ENCODE measurements around the gene KCNQ5.

KCNQ5 gene

GRCh38 chr6:73076211-73076954, 454.5 kb downstream of the KCNQ5 start:
- no peak for DNase-seq

DNA sequence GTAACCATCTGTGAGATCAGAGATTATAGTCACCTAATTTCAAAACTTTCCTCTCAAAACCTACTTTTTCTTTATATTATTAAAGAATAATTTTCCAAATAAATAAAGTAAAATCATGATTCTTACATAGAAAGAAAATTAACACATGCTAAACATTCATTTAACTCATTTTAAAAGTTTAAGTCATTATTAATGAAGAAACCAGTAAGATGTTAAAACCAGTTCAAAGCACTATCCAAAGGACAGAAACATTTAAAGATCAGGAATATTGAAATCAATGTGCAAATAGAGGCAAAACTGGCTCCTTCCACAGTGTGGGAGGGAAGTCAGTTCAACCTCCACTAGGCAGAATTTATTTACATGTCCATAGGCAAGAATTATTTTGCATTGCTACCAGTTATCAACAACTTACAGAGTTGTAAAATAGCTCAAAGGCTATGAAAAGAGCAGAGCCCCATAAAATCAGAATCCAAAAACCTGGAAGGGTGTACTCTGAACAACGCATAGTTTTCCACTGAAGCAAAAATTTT, 456.5 kb downstream of the KCNQ5 start:
- DNase-seq: no peak

DNA sequence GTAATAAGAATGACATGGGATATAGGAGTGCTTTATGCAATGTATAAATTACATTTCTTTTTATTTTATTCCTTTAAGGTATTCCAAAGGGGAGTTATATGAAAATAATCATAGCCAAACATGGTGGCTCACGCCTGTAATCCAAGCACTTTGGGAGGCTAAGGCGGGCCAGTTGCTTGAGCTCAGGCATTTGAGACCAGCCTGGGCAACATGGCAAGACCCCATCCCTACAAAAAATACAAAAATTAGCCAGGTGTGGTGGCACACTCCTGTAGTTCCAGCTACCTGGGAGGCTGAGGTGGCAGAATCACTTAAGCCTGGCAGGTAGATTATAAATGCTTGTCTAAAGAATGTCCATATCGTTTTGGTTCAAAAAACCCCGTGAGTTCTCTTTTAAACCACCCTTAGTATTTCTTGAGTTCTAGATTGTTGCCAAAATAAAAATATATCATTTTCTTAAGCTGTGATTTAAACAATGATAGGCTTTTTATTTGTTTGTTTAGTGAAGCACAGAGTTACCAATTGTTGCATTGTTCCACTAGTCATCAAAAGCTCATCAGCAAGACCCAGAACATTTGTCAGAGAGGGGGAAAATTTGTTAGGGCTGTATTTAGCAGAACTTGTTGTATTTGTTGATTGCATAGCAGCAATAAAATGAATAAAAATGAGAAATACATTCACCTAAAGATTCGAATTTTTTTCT, 457.2 kb downstream of the KCNQ5 start:
- no peak for DNase-seq

DNA sequence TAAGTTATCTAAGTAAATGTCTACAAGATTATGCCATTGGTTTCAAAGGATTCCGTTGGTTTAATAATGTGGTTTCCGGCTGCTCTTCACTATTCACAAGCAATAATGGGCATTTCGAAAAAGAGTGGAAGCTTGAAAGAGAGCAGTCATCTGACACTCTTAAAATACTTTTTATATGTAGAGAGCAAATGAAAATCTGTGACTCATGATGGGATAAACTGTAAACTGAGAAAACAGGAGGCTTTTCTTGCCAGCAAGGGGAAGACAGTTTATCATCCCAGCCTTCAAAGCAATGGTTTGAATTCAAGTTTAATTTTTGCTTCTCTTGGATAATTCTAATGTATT, 457.7 kb downstream of the KCNQ5 start:
- peak; percentile 56 for DNase-seq

- no peak for DNase-seq
Observed at GRCh38 chr6:73079978-73080377, 458.1 kb downstream of the KCNQ5 start.

- DNase-seq: no peak
Observed at GRCh38 chr6:73081955-73082354, 460.1 kb downstream of the KCNQ5 start.

DNA sequence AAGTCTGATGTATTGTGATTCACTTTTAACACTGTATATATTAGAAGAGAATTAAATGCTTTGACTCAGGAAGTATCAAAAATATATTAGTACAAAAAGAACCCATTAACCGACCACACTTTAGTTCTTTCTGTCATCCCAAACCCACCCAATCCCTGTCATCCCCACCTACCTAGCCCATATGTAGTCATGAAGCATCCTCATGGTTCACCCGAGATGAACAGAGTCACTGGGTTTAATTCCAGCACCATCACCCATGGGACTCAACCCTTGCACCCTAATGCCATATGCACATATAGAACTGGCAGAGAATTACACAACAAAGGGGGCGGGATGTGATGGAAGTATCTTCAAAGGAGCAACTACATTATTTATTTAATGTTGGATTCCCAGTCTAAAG, 462.0 kb downstream of the KCNQ5 start:
- DNase-seq: no peak

DNA sequence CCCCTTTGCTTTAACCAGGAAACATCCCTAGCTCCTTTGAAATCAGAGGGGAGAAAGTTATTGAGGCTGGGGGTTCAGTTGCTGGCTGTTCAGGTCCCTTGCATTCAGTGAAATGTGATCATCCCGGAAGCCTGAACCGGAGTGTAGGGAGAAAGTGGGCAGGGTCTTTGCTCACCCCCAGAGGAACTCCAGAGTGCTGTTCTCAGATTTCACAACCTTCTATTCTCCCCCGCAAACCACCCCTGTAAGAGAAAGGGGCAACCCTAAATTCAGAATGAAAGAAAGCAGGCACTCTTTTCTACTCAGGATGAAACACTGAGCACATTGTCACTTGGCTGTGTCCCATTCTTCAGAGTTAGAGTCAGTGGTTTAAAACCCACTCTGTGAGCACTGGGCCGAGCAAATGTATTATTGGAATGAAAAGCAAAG, 463.6 kb downstream of the KCNQ5 start:
- DNase-seq: peak; percentile 20

GRCh38 chr6:73086726-73087125, 464.9 kb downstream of the KCNQ5 start:
- DNase-seq: no peak

DNA sequence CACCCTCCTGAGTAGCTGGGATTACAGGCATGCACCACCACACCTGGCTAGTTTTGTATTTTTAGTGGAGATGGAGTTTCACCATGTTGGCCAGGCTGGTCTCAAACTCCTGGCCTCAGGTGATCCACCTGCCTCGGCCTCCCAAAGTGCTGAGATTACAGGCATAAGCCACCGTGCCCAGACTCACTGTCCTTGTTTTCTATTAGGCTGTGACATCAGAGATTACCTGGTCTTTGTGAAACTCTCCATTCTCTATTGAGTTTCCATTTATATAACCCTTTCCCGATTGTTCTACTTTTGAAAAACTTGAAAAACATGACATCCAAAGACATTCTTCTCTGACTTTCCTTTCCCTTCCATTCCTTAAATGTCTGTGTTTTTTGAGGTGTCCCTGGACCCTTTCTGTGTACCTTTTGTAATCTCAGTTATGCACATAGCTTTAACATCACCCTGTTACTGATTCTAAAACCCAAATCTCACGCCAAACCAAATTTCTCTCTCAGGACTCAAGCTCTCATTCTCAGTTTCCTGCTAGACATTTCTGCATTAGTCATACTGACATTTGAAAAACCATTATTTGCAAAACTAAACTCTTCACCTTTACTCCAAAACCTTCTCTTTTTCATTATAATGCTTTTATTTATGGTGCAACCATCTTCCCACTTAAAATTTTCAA, 466.4 kb downstream of the KCNQ5 start:
- DNase-seq: no peak

- DNase-seq: no peak
Observed at GRCh38 chr6:73104921-73105320, 483.1 kb downstream of the KCNQ5 start.

DNA sequence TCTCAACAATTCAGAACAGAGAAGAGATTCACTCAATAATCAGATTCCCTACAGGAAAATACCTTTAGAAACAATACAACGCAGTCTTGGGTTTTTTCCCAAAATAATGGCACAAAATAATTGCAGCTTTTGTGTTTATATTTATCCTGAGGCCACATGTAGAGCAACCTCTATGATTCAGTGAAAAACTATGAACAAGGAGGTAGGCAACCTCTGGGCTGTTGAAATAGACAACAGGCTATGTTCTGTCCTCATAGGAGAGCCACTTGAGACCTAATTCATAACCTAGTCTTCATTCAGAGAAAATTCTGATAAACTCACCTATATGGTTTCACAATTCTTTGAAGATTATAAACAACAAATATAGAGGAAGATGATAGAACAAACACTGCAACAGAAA, 485.2 kb downstream of the KCNQ5 start:
- DNase-seq: no peak

GRCh38 chr6:73108949-73109348, 487.1 kb downstream of the KCNQ5 start:
- no peak for DNase-seq

DNA sequence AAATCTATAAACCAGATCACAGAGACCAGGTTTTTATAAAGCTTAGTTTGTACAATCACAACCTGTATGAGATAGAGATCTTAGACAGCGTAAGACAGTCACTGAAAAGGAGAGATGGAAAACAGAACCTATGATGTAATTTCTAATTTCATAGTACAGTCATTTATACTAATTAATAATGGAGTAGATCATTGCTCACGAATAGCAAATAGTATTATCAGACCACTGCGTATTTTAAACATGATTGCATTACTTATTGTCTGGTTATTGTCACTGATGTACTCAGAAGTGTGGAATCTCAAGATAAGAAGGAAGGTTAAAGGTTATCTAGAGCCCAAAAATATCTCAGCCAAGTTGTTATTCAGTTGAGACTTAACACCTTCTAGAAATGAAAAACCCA, 487.8 kb downstream of the KCNQ5 start:
- DNase-seq: no peak

GRCh38 chr6:73116330-73116729, 494.5 kb downstream of the KCNQ5 start:
- no peak for DNase-seq

GRCh38 chr6:73121421-73121993, 499.6 kb downstream of the KCNQ5 start:
- DNase-seq: peak; percentile 50

DNA sequence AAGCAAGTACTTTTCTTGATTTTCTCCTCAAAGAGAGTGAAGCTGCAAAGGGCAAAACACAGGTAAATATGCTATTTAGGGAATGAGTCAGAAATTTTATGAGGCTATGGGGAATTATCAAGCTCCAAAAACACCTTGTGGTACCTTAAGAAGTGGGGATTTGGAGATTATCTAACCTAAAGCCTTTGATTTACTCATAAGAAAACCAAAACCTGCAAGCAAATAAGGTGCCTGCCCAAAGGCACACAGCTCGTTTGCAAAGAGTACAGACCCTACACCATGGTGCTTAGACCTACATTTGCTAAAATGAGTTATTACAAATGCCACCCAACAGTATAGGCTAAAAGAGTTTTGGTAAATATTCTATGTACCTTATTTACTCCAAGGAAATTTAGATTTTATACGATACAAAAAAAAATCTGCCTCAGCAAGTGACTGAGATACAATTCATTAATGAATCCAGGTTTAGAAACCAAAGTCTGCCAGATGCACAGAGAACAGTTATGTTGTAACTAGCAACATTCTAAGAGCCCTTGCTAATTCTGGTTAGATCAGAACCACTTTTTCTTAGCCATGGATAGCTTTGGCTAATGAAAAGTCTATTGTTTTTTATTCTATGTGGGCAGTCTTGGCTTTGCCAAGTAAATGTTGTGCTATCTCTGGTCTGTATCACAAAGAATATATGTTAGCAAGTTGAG, 501.9 kb downstream of the KCNQ5 start:
- no peak for DNase-seq

DNA sequence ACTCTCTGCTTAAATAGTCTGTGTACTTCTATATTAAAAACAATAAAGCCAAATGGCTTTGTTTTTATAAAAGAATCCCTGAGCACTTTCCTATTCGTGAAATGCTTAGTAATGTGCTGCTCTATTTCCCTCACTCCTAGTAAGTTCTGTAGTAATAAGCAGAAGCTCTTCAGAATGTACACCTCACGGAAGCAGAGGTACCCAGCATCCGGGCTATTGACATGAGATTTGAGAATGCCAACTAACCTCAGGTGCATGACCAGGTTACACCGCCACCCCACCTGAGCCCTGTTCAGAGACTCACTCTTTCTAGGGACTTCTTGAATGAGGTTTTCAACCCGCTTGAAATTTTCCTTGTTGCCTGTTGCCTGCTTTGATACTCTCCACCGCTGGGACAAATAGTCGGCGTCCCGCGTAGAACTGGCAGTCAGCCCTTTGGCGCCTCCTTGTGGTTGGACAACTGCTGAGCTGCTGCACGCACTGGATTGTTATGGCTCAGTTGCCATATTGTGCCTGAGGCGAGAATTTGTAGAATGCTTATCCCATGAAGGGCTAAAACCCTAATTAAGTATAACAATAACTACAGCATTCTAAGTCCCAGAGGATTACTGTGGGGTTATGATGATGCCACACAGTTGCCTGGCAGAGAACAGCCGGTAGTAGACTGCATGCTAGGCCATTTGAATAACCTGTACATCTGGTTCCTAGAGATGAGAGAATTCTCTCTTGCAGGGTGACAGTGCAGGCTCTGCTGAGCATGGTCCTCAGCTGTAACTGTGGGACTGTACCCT, 508.0 kb downstream of the KCNQ5 start:
- peak; percentile 69 for DNase-seq

DNA sequence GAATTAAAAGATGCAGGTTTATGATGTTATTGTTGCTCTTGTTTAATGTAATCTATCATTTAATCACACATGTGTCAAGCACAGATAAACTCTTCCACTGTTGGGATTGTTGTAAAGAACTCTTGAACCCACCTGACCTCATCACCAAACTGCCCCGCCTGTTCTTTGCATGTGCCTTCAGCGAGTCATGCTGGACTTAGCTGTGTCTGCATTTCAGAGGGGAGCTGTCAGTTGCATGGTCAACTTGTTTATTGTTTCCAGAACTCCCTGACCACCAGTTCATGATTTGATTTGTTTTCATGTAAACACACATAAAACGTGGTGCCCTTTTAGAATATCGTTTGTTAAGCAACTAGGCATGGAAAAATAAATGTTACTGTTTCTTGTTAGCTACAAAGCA, 509.8 kb downstream of the KCNQ5 start:
- DNase-seq: no peak

DNA sequence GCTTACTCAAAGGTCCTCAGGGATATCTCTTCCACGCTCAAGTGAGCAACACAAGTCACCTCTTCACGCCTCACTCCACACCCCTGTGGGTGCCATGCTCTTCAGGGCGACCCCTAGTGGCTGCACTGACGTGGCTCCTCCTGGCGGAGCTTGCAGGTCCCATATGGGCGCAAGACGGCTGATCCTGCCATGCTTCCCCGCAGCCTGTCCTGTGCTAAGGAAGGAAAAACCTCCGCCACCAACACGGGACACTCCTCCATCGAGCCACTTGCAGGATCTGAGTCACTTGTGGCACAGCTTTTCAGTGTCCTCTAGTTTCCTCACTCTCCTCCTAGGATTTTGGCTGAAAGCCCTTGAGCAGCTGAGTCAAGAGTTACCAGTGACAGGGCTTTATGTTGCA, 512.7 kb downstream of the KCNQ5 start:
- peak; percentile 11 for DNase-seq

- no peak for DNase-seq
Observed at GRCh38 chr6:73139681-73140383, 518.0 kb downstream of the KCNQ5 start.

Data from fibroblast of skin of back (primary cell).